ENCODE data around the gene EDC3.

- TF ChIP-seq CTCF (conservative IDR thresholded peaks at IDR 0.05; ENCODE audit: low read depth, low read length): no peak
- TF ChIP-seq EZH2 (IDR thresholded peaks at IDR 0.05; ENCODE audit: borderline replicate concordance, low read depth, low read length, poor library complexity, severe bottlenecking): no peak
These were observed 38.8 kb downstream of the EDC3 start for GRCh38 chr15:74656935-74657535.

All from A673 (cell line).